HG02571 (cell line): ENCODE results near the gene STAG1.
"Not testable (repeated sequence)": the region's sequence is repeated elsewhere in the genome, so short reads cannot be mapped to it uniquely, and the experiment has no call there.

ENCODE experiments used
- ATAC-seq: cut with Tn5 transposase; IDR thresholded peaks from one replicate; pipeline ENCODE4 v1.9.1; 2021; ENCODE audit warnings: mild to moderate bottlenecking, moderate library complexity; ENCODE audit not compliant: unreplicated experiment

Gene STAG1

DNA sequence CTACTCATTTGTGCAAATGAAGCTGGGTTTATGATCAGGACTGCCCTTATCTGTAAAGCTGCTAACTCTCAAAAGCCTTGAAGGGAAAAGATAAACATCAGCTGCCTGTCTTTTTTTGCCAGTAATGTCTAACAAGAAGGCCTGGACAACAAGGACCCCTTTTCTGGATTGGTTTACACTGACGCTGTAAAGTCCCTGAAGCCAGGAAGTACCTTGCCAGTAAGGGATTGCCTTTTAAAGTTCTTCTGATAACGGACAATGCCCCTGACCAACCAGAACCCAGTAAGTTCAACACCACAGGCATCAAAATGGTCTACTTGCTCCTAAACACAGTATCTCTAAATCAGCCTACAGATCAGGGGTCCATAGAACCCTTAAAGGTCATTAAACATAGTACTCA is 324.0 kb downstream of the STAG1 start:
- ATAC-seq: no peak

GRCh38 chr3:136427236-136427635 is 324.9 kb downstream of the STAG1 start:
- no peak for ATAC-seq

GRCh38 chr3:136414476-136414875 is 337.7 kb downstream of the STAG1 start:
- ATAC-seq: no peak

DNA sequence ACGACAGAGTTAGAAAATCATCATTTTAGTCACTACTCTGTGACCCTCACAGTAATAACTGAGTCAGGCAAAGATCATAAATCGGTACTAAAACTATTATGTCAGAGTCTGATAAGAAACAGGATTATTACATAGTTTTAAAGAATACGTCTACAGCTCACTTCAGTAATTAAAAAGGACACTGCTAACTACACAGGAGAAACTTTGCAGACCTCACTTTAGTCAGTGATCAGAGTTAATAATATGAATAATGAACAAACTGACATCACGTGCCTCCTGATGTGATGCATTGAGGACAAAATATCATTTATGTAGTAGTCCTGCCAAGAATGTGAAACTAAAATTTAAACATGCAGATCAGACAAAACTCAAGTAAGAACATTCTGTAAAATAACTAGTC is 339.9 kb downstream of the STAG1 start:
- no peak for ATAC-seq

GRCh38 chr3:136409549-136409948 is 342.6 kb downstream of the STAG1 start:
- no peak for ATAC-seq

- ATAC-seq: no peak
Measured at GRCh38 chr3:136404056-136404455, 348.1 kb downstream of the STAG1 start.

DNA sequence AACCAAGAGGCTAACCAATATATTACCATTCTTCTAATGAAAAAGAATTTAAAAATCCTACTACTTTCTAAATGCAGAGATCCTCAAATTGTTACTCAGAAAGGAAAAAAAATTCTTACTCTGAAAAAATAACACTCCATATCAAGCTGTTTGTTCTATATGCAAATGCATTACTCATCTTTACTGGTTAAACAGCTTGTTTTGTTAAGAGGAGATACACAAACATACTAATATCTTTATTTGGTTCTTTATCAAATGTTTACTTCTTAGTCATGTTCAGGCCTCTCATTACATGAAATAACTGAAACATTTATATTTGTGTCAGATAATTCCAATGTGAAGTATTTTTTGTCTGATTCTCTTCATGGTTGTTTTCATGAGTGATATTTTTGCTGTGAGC is 355.3 kb downstream of the STAG1 start:
- no peak for ATAC-seq

- ATAC-seq: no peak
Measured at GRCh38 chr3:136390574-136390973, 361.6 kb downstream of the STAG1 start.

- ATAC-seq: no peak
Measured at GRCh38 chr3:136387031-136387430, 365.1 kb downstream of the STAG1 start.

GRCh38 chr3:136385457-136385856 is 366.7 kb downstream of the STAG1 start:
- ATAC-seq: no peak

GRCh38 chr3:136381051-136381450 is 371.1 kb downstream of the STAG1 start:
- no peak for ATAC-seq

- ATAC-seq: no peak
Measured at GRCh38 chr3:136380530-136380929, 371.6 kb downstream of the STAG1 start.

DNA sequence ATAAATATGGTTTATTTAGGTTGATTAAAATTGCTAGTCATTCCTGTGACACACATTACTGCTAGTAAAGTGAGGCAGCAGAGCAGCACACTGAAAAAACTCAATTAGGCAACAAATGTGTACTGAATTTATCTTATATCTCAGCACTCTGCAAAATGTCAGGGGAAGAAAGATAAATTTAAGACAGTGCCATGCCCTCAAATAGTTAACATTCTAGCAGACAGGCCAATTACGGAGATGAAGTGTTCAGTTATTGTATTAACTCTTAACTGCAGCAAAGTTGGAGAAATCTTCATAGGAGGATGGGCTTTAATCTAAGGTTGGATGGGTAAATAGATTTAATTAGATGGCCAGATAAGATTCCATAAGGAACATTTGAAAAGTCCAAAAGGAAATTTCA is 374.2 kb downstream of the STAG1 start:
- ATAC-seq: no peak

GRCh38 chr3:136377508-136377907 is 374.7 kb downstream of the STAG1 start:
- ATAC-seq: no peak

DNA sequence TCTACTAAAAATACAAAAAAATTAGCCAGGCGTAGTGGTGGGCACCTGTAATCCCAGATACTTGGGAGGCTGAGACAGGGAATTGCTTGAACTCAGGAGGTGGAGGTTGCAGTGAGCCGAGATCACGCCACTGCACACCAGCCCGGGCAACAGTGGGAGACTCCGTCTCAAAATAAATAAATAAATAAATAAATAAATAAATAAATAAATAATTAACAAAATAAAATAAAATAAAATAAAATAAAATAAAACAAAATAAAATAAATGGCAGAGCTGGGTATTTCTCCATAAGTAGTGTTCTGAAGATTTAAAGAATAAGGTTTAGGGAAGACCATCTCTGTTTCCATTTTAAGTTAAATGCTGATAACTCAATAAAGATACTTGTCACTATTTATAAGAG is 376.4 kb downstream of the STAG1 start:
- not testable (repeated sequence) for ATAC-seq

DNA sequence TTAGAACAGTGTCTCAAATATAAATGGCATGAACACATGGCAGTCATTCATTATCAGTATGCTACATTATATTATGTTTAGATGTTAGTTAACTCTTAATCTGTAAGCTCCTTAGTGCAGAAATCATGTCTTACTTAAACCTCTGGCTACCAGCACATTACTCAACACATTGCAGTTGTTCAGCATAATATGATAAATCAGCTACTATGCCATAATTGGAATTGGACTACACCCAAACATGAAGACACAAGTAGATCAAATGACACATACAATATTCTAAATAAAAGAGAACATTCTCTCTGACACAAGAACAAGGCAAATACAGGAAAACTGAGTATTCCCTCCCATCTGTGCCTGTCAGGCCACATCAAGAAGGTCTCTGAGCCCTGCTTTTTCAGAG is 385.9 kb downstream of the STAG1 start:
- ATAC-seq: no peak

- ATAC-seq: peak; percentile 53
Measured at GRCh38 chr3:136353461-136353860, 398.7 kb downstream of the STAG1 start.

GRCh38 chr3:136351905-136352304 is 400.3 kb downstream of the STAG1 start:
- no peak for ATAC-seq

DNA sequence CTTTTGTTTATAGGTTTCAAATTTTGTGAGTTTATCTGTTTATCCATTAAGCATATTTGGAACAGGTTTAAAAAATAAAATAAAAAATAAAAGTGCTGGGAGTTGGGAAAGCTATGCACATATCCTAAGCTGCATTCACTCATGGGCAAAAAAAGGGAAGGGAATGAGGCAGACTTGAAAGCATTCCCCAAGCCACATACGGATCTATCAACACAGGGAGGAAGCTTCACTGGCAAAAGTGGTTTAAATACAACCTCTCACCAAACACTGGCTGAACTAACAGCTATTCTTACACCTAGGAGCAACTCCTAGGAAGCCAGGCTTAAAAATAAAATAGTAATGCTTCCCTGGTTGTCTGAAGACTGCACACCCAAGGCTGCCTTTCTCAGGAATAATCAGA is 400.8 kb downstream of the STAG1 start:
- no peak for ATAC-seq

- ATAC-seq: no peak
Measured at GRCh38 chr3:136350557-136350956, 401.6 kb downstream of the STAG1 start.

DNA sequence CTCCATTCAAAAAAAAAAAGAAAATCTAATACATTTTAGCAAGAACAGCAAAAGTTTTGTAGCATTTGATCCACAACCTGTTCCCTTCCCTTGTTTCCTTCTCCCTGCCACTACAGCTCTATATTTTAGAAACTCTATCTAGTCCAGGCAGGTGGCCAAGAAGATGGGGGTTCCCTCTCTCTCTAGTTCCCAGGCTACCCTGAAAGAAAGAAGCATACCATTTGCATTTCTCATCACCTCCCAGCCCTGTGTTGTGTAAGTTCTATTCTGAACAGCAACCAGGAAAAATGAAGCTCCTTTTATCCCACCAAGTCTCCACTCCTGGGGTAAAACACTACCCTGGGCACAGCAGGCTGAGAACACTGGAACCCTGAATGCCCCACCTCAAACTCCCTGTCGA is 402.0 kb downstream of the STAG1 start:
- no peak for ATAC-seq

- ATAC-seq: no peak
Measured at GRCh38 chr3:136346486-136346885, 405.7 kb downstream of the STAG1 start.

DNA sequence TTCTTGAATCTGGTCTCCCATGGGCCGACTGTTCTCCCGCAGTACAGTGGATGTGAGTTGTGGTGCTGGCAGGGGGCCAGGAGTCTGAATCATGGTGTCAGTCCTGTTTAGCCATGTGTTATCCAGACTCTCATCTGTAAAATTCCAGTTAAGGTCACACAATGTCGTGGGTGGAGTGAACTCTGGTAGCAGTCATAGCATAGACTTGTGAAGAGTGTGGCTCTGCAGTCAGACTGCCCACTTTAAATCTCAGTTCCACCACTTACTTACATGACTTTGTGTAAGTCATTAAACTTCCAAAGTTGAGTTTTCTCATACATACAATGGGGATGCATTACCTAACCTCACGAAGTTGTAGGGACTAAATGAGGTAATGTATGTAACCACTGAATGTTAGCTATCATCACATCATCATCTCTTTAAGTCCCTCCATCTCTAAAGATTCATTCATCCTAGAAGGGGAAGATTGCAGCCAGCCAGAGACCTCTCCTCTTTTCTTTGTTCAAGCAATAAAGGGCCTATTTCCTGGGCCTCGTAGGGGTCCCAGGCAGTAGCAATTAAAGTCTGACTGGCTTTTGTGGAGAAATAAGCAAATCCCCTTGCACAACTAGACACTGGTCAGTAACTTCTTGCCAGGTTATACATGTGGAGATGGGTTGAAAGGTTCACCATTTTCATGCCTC is 408.2 kb downstream of the STAG1 start:
- ATAC-seq: no peak
